Neural cell (in vitro differentiated cells): ENCODE measurements around the gene CXCL14. TPM values are rescaled to one million over a fixed set of nuclear protein-coding genes. Genes with fewer than 3 reads are reported as not detected.

Experiments used
- H2AFZ ChIP-seq: fragments of 200-600, 300-800 bp; sonication (generic), shearing (Covaris generic); 2 replicates; pipeline ENCODE4 v1.6.0; 2014; ENCODE audit warnings: low read depth, mild to moderate bottlenecking, antibody characterized with exemption, low read length, moderate library complexity
- H3F3A ChIP-seq: fragments of 200-600 bp; shearing (Covaris generic); 2 replicates; pipeline ENCODE4 v1.6.1; 2016; ENCODE audit warnings: mild to moderate bottlenecking, moderate library complexity, mixed read lengths, antibody characterized with exemption, low read length; ENCODE audit not compliant: insufficient read depth, poor library complexity, severe bottlenecking
- H3K27ac ChIP-seq: fragments of 200-600, 300-800 bp; sonication (generic), shearing (Covaris generic); 2 replicates; pipeline ENCODE4 v1.5.1; 2014; ENCODE audit warnings: mild to moderate bottlenecking, low read length, moderate library complexity
- H3K27me3 ChIP-seq: fragments of 300-800, 200-600 bp; sonication (generic), shearing (Covaris generic); 2 replicates; pipeline ENCODE4 v1.6.0; 2014; ENCODE audit warnings: mild to moderate bottlenecking, low read depth, low read length, moderate library complexity; ENCODE audit not compliant: insufficient read depth
- H3K36me3 ChIP-seq: fragments of 300-800, 200-600 bp; sonication (generic), shearing (Covaris generic); 2 replicates; pipeline ENCODE4 v1.5.1; 2014; ENCODE audit warnings: mild to moderate bottlenecking, antibody characterized with exemption, low read length, moderate library complexity; ENCODE audit not compliant: insufficient read depth
- H3K4me2 ChIP-seq: fragments of 300-800, 200-600 bp; sonication (generic), shearing (Covaris generic); 2 replicates; pipeline ENCODE4 v1.6.0; 2014; ENCODE audit warnings: mild to moderate bottlenecking, low read length
- H3K4me3 ChIP-seq: fragments of 300-800, 200-600 bp; sonication (generic), shearing (Covaris generic); 2 replicates; pipeline ENCODE4 v1.5.1; 2014; ENCODE audit warnings: mild to moderate bottlenecking, low read length, moderate library complexity
- H3K79me2 ChIP-seq: fragments of 200-600 bp; shearing (Covaris generic); replicated peaks from 2 replicates; pipeline ENCODE4 v1.6.0; 2014; ENCODE audit warnings: mild to moderate bottlenecking, low read length, moderate library complexity; ENCODE audit not compliant: insufficient read depth
- H3K9ac ChIP-seq: fragments of 300-800, 200-600 bp; sonication (generic), shearing (Covaris generic); 2 replicates; pipeline ENCODE4 v1.6.1; 2016; ENCODE audit warnings: mild to moderate bottlenecking, low read length, mixed read lengths
- H3K9me2 ChIP-seq: fragments of 200-600 bp; shearing (Covaris generic); 2 replicates; pipeline ENCODE4 v1.6.1; 2016; ENCODE audit warnings: mild to moderate bottlenecking, low read length, mixed read lengths; ENCODE audit not compliant: insufficient read depth
- H3K9me3 ChIP-seq: fragments of 200-600, 300-800 bp; sonication (generic), shearing (Covaris generic); 2 replicates; pipeline ENCODE4 v1.6.1; 2016; ENCODE audit warnings: mild to moderate bottlenecking, mixed run types, low read length, moderate library complexity, mixed read lengths
- H4K20me1 ChIP-seq: fragments of 200-600 bp; shearing (Covaris generic); 2 replicates; pipeline ENCODE4 v1.6.1; 2016; ENCODE audit warnings: mild to moderate bottlenecking, mixed run types; ENCODE audit not compliant: insufficient read depth
- CTCF ChIP-seq: fragments of 450-650 bp; IDR thresholded peaks from 2 replicates; pipeline ENCODE4 v1.5.1; 2014; ENCODE audit warnings: antibody characterized with exemption, mild to moderate bottlenecking, moderate library complexity; ENCODE audit not compliant: poor library complexity, severe bottlenecking
- EP300 ChIP-seq: fragments of 450-650 bp; conservative IDR thresholded peaks from 2 replicates; pipeline ENCODE4 v1.6.1; 2014; ENCODE audit warnings: antibody characterized with exemption, mild to moderate bottlenecking, moderate library complexity; ENCODE audit not compliant: poor library complexity, severe bottlenecking
- EZH2 ChIP-seq: fragments of 200-600, 300-800 bp; shearing (Covaris generic), sonication (generic); IDR thresholded peaks from 2 replicates; pipeline ENCODE4 v1.6.1; 2014; ENCODE audit warnings: antibody characterized with exemption, low read length, borderline replicate concordance, mild to moderate bottlenecking; ENCODE audit not compliant: insufficient read depth, poor library complexity, severe bottlenecking
- MXI1 ChIP-seq: fragments of 450-650 bp; conservative IDR thresholded peaks from 2 replicates; pipeline ENCODE4 v1.6.1; 2014; ENCODE audit warnings: antibody characterized with exemption, mild to moderate bottlenecking; ENCODE audit not compliant: poor library complexity, severe bottlenecking
- POLR2AphosphoS5 ChIP-seq: IDR thresholded peaks from 2 replicates; pipeline ENCODE4 v1.6.1; 2012
- RAD21 ChIP-seq: fragments of 450-650 bp; conservative IDR thresholded peaks from 2 replicates; pipeline ENCODE4 v1.6.1; 2014; ENCODE audit warnings: antibody characterized with exemption, mild to moderate bottlenecking, moderate library complexity
- REST ChIP-seq: IDR thresholded peaks from 2 replicates; pipeline ENCODE4 v1.6.1; 2012; ENCODE audit warnings: borderline replicate concordance
- SMC3 ChIP-seq: fragments of 450-650 bp; conservative IDR thresholded peaks from 2 replicates; pipeline ENCODE4 v1.6.1; 2014; ENCODE audit warnings: antibody characterized with exemption, mild to moderate bottlenecking, moderate library complexity; ENCODE audit not compliant: poor library complexity
- TAF1 ChIP-seq: IDR thresholded peaks from 2 replicates; pipeline ENCODE4 v1.6.1; 2012; ENCODE audit warnings: low read depth
- polyA plus RNA-seq: library from polyadenylated mRNA; depleted of rRNA; stranded (reverse); fragments of >200 nt; gene quantifications from 2 replicates; pipeline ENCODE4 v1.2.3, GENCODE V29; 2014

CXCL14 gene
- polyA plus RNA-seq, 1 donor from 2014 or later = not detected

GRCh38 chr5:135625061-135625460 lies 46.3 kb upstream of the CXCL14 start:
- no peak overlapping the region for H3K4me3 ChIP-seq
- H3K9me2 ChIP-seq = no peaks in the 10 kb centered on the region
- TF ChIP-seq POLR2AphosphoS5 (no peak), SMC3 (no peak), EP300 (no peak), TAF1 (no peak), MXI1 (no peak), REST (no peak), RAD21 (no peak), CTCF (no peak), EZH2 (no peak)
- H3K36me3 ChIP-seq = no peaks in the 10 kb centered on the region
- no peaks in the 10 kb centered on the region for H3K79me2 ChIP-seq
- H3K9me3 ChIP-seq = no peaks in the 10 kb centered on the region
- H4K20me1 ChIP-seq = no peaks in the 10 kb centered on the region
- H3K27me3 ChIP-seq = no peaks in the 10 kb centered on the region
- no peaks in the 10 kb centered on the region for H3F3A ChIP-seq
- H3K4me2 ChIP-seq = no peak overlapping the region
- H3K27ac ChIP-seq = no peak overlapping the region
- H3K9ac ChIP-seq = no peak overlapping the region
- H2AFZ ChIP-seq = no peak overlapping the region

GRCh38 chr5:135623186-135623715 lies 44.5 kb upstream of the CXCL14 start:
- Histone ChIP-seq H2AFZ (no peak overlapping the region), H3F3A (no peaks in the 10 kb centered on the region), H3K9ac (no peak overlapping the region), H3K79me2 (no peaks in the 10 kb centered on the region), H3K36me3 (no peaks in the 10 kb centered on the region), H4K20me1 (no peaks in the 10 kb centered on the region), H3K27me3 (no peaks in the 10 kb centered on the region), H3K9me2 (no peaks in the 10 kb centered on the region), H3K4me2 (no peak overlapping the region), H3K4me3 (no peak overlapping the region), H3K9me3 (no peaks in the 10 kb centered on the region), H3K27ac (no peak overlapping the region)
- TF ChIP-seq SMC3 (no peak), POLR2AphosphoS5 (no peak), MXI1 (no peak), CTCF (no peak), REST (no peak), EP300 (no peak), RAD21 (no peak), EZH2 (no peak)
